Measurements from ENCODE around the gene GZMB. TPM values are rescaled to one million over a fixed set of nuclear protein-coding genes. Genes with fewer than 3 reads are reported as not detected.

Gene GZMB
- total and polyA plus RNA-seq, 2 donors (not counting 3 experiments of a cell fraction or from before 2014, with no cell fraction given) = not detected

DNA sequence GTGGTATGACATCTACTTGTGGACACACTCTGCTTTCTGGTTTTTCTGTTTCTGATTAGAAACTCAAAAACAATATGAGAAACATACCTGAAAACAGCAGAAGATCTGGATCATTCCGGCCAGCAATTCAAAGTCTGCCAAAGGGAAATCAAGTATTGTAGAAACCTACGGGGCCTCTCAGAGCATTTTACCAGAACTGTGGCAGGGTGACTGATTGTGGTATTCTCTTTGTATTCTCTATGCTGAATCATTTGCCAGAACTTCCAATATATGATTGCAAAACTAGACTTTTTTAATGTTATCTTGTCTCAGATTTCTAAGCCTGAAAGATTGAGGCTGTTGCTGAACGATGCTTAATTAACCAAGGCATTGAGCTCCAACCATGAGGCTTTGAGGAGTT, 5.9 kb upstream of the GZMB start:
- TF ChIP-seq FOS (IDR thresholded peaks at IDR 0.05; ENCODE audit: borderline replicate concordance, insufficient read depth, low read length) = no peak
- no peak for TF ChIP-seq GATA2 (IDR thresholded peaks at IDR 0.05; ENCODE audit: insufficient read depth, insufficient read length, low read depth, low read length)
- TF ChIP-seq EZH2 (IDR thresholded peaks at IDR 0.05; ENCODE audit: borderline replicate concordance, low read depth, low read length, severe bottlenecking) = no peak
- no peak for TF ChIP-seq CTCF (IDR thresholded peaks at IDR 0.05; ENCODE audit: extremely low read depth in 1 of 2, insufficient read depth in 1 of 2, low read depth in 1 of 2, low read length in 2 of 2)
- no peak for TF ChIP-seq POLR2AphosphoS5 (IDR thresholded peaks at IDR 0.05; ENCODE audit: insufficient read depth, low read depth, low read length)
- TF ChIP-seq, protein P1, sequence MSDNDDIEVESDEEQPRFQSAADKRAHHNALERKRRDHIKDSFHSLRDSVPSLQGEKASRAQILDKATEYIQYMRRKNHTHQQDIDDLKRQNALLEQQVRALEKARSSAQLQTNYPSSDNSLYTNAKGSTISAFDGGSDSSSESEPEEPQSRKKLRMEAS (IDR thresholded peaks at IDR 0.05; ENCODE audit: insufficient read depth, insufficient read length) = no peak
- no peak for TF ChIP-seq POLR2A (IDR thresholded peaks at IDR 0.05; ENCODE audit: low read depth, low read length)
- TF ChIP-seq JUN (IDR thresholded peaks at IDR 0.05; ENCODE audit: borderline replicate concordance, insufficient read depth, insufficient read length, low read depth) = no peak
- no peak for TF ChIP-seq MYC (IDR thresholded peaks at IDR 0.05; ENCODE audit: low read depth, low read length)
- DNase-seq (ENCODE audit: low read depth, low spot score) (no peak), FAIRE-seq (no peak)
- H3K4me1 ChIP-seq (ENCODE audit: control insufficient read depth, extremely low read depth, insufficient read depth, low read length) = no peaks in the 10 kb centered on the region
- no TSS peak for BruUV-seq (replicated peaks)
- no peaks in the 10 kb centered on the region for H3K79me2 ChIP-seq (ENCODE audit: control insufficient read depth, insufficient read depth, low read length)
- H3K9me1 ChIP-seq (replicated peaks; ENCODE audit: control insufficient read depth, extremely low read depth, insufficient read depth, low read length) = no peaks in the 10 kb centered on the region
- intact Hi-C loops (cut with micrococcal nuclease) (no loop called here), dilution Hi-C loops (cut with MboI; ENCODE audit: extremely low pct_ligation_motif_present, low sequenced_read_pairs) (no loop called here)
- no peak overlapping the region for H3K4me2 ChIP-seq (ENCODE audit: insufficient read depth, low read length)
- H2AFZ ChIP-seq (ENCODE audit: low read depth, low read length) = no peak overlapping the region
- H3K9ac ChIP-seq (replicated peaks; ENCODE audit: extremely low read depth, insufficient read depth, low read length) = no peak overlapping the region
- POLR2A ChIA-PET = no interaction called here
- H3K9me3 ChIP-seq (replicated peaks; ENCODE audit: control insufficient read depth, insufficient read depth, low read length) = no peaks in the 10 kb centered on the region
- H4K20me1 ChIP-seq (replicated peaks; ENCODE audit: control insufficient read depth, extremely low read depth, insufficient read depth, low read length) = no peaks in the 10 kb centered on the region
- CTCF ChIA-PET = no interaction called here
- H3K36me3 ChIP-seq (ENCODE audit: control insufficient read depth in 2 of 2, extremely low read depth in 1 of 2, insufficient read depth in 2 of 2, low read length in 2 of 2) = no peaks in the 10 kb centered on the region
- no peak overlapping the region for H3K4me3 ChIP-seq (replicated peaks in 1 of 3; ENCODE audit: insufficient read depth in 1 of 3, low read depth in 1 of 3, low read length in 3 of 3)
- no peak overlapping the region for H3K27ac ChIP-seq (ENCODE audit: insufficient read depth, low read depth, low read length)
- no peaks in the 10 kb centered on the region for H3K27me3 ChIP-seq (ENCODE audit: control insufficient read depth in 2 of 2, insufficient read depth in 2 of 2, low read length in 2 of 2)
